Common myeloid progenitor, CD34-positive (primary cell): ENCODE measurements around the gene S100A1. TPM values are rescaled to one million over a fixed set of nuclear protein-coding genes. Genes with fewer than 3 reads are reported as not detected.
"Not testable (repeated sequence)": the region's sequence is repeated elsewhere in the genome, so short reads cannot be mapped to it uniquely, and the experiment has no call there.

Source experiments
- CTCF ChIA-PET: fragments of 350-600 bp; sonication (Branson Sonifier 250); formaldehyde crosslinking; loops from one replicate; lab custom pipeline; 2021; ENCODE audit warnings: antibody characterized with exemption; lab: Charles Lee
- POLR2A ChIA-PET: fragments of 350-600 bp; sonication (Branson Sonifier 250); formaldehyde crosslinking; loops from one replicate; lab custom pipeline; 2021; ENCODE audit warnings: antibody characterized with exemption; lab: Charles Lee
- DNase-seq, 3 donors: peaks; one replicate each; pipeline versions ENCODE4 v3.0.0 to v3.0.0-alpha.2; 2013
- H3K27ac ChIP-seq, 2 experiments: 1 replicate in 1 of 2; 2 replicates in 1 of 2; pipeline ENCODE4 v1.7.0; 2013; ENCODE audit warnings: inconsistent platforms in 2 of 2, low read length in 2 of 2, mild to moderate bottlenecking in 2 of 2, low read depth in 1 of 2, moderate library complexity in 1 of 2; ENCODE audit not compliant: severe bottlenecking in 2 of 2, insufficient read depth in 1 of 2, poor library complexity in 1 of 2
- H3K27me3 ChIP-seq, 5 experiments: replicated peaks in 2 of 5; 1 replicate in 3 of 5; 2 replicates in 2 of 5; pipeline versions ENCODE4 v1.6.1 to v1.7.0; 2013; ENCODE audit warnings: low read length in 4 of 5, mild to moderate bottlenecking in 2 of 5, moderate library complexity in 2 of 5, inconsistent platforms in 1 of 5; ENCODE audit not compliant: insufficient read depth in 5 of 5, control insufficient read depth in 4 of 5
- H3K36me3 ChIP-seq, 4 experiments: 1 replicate in 2 of 4; 2 replicates in 2 of 4; pipeline versions ENCODE4 v1.6.1 to v1.7.0; 2013; ENCODE audit warnings: low read length in 3 of 4, control low read depth in 1 of 4, mild to moderate bottlenecking in 1 of 4; ENCODE audit not compliant: control insufficient read depth in 4 of 4, insufficient read depth in 4 of 4
- H3K4me1 ChIP-seq, 4 experiments: 1 replicate in 3 of 4; 2 replicates in 1 of 4; pipeline versions ENCODE4 v1.6.1 to v1.7.1; 2013; ENCODE audit warnings: low read length in 3 of 4, mild to moderate bottlenecking in 3 of 4, control low read depth in 1 of 4, inconsistent platforms in 1 of 4, moderate library complexity in 1 of 4; ENCODE audit not compliant: control insufficient read depth in 4 of 4, insufficient read depth in 4 of 4; ENCODE audit errors: control extremely low read depth in 1 of 4
- H3K4me3 ChIP-seq, 7 experiments: 1 replicate in 4 of 7; 2 replicates in 3 of 7; pipeline versions ENCODE4 v1.5.1 to v1.7.0; 2013; ENCODE audit warnings: mild to moderate bottlenecking in 7 of 7, low read length in 6 of 7, moderate library complexity in 6 of 7, inconsistent platforms in 2 of 7, low read depth in 2 of 7, control low read depth in 1 of 7; ENCODE audit not compliant: insufficient read depth in 4 of 7, control insufficient read depth in 1 of 7; ENCODE audit errors: extremely low read depth in 1 of 7
- H3K9me3 ChIP-seq, 5 experiments: 1 replicate in 4 of 5; 2 replicates in 1 of 5; pipeline versions ENCODE4 v1.6.1 to v1.7.1; 2013; ENCODE audit warnings: low read length in 4 of 5, mild to moderate bottlenecking in 2 of 5, inconsistent platforms in 1 of 5, low read depth in 1 of 5, moderate library complexity in 1 of 5; ENCODE audit not compliant: control insufficient read depth in 4 of 5, insufficient read depth in 2 of 5; ENCODE audit errors: control extremely low read depth in 1 of 5
- WGBS: methylation state at CpG from one replicate; pipeline ENCODE4 v1.1.5; 2013; ENCODE audit not compliant: insufficient coverage; 5-methylcytosine and 5-hydroxymethylcytosine counted together
- polyA plus RNA-seq: library from polyadenylated mRNA; unstranded; fragments of 120-200 nt; gene quantifications from one replicate; pipeline ENCODE4 v1.2.1, GENCODE V29; 2013

S100A1 gene
- polyA plus RNA-seq = 2.1 TPM

- H3K27ac ChIP-seq = peak within 1 kb of the TSS in 1 of 2 experiments; percentile 67
- 75% methylated on average over 5 of the region's 10 CpGs for WGBS
- DNase-seq = no peak
- CTCF ChIA-PET = interaction anchor here (0.8 to 21.2 kb wide), 25 partner anchors 10 to 358 kb away, joined by 3 to 262 read pairs (median 4); partner anchors contain the start of genes NPR1, RAB13, S100A14 and S100A16
- H3K4me1 ChIP-seq = peaks cover 0 to 22% (median 11%) of the 10 kb centered on the region in 4 experiments
- POLR2A ChIA-PET = no interaction called here
- no peaks in the 10 kb centered on the region for H3K9me3 ChIP-seq
- H3K27me3 ChIP-seq = peaks cover 0 to 2% (median 0%) of the 10 kb centered on the region in 5 experiments
- H3K36me3 ChIP-seq = no peaks in the 10 kb centered on the region
- H3K4me3 ChIP-seq = peak within 1 kb of the TSS in 4 of 7 experiments; percentile 22 to 66 (median 42)
Measured at GRCh38 chr1:153627715-153628626, at the start of gene S100A1. TSS of gene S100A1 (plus strand) at chr1:153628434. CDS start at chr1:153630522, 2,088 bp downstream.

- Histone ChIP-seq H3K4me1 (peaks cover under 1 to 4% (median 1%) of the 10 kb centered on the region in 4 experiments), H3K27me3 (peaks cover 0 to 8% (median 0%) of the 10 kb centered on the region in 5 experiments), H3K4me3 (no peak overlapping the region), H3K9me3 (no peaks in the 10 kb centered on the region), H3K27ac (no peak overlapping the region), H3K36me3 (no peaks in the 10 kb centered on the region)
- CTCF ChIA-PET = interaction anchor here (1.3 to 3.1 kb wide), 6 partner anchors 8 to 52 kb away, joined by 4 to 22 read pairs (median 5); no protein-coding TSS in a partner anchor
- no peak for DNase-seq
- POLR2A ChIA-PET = no interaction called here
Measured at GRCh38 chr1:153578490-153578889, 49.7 kb upstream of the S100A1 start.

DNA sequence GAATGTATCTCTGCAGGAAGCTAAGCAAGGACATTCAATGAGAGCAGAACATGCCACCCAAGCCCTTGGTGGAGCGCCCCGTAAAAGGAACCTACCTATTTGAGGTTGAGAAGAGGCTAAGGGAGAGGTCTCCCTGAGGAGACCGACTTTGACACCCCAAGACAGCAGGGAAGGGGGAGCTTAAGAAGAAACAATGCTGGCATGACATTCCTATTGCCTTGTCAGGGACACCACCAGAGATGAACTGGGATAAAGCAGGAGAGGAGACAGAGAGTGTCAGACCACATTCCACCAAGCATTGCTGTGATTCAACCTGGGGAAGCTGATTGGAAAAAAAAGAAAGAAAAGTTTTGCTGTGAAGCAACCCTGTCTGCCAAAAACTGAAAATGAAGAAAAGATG is 49.3 kb upstream of the S100A1 start:
- 90% methylated on average over 3 of the region's 3 CpGs for WGBS
- Histone ChIP-seq H3K9me3 (no peaks in the 10 kb centered on the region), H3K27ac (no peak overlapping the region), H3K36me3 (no peaks in the 10 kb centered on the region), H3K4me3 (no peak overlapping the region), H3K27me3 (peaks cover 0 to 8% (median 0%) of the 10 kb centered on the region in 5 experiments), H3K4me1 (peaks cover 0 to 2% (median 0%) of the 10 kb centered on the region in 4 experiments)
- ChIA-PET CTCF (interaction anchor here (1.3 to 1.6 kb wide), 2 partner anchors 9 to 36 kb away, joined by 5 read pairs; no protein-coding TSS in a partner anchor), POLR2A (no interaction called here)
- no peak for DNase-seq

GRCh38 chr1:153582836-153583235 is 45.4 kb upstream of the S100A1 start:
- CTCF ChIA-PET, H3K36me3 ChIP-seq: not testable (repeated sequence)
- WGBS = 95% methylated on average over 11 of the region's 34 CpGs

DNA sequence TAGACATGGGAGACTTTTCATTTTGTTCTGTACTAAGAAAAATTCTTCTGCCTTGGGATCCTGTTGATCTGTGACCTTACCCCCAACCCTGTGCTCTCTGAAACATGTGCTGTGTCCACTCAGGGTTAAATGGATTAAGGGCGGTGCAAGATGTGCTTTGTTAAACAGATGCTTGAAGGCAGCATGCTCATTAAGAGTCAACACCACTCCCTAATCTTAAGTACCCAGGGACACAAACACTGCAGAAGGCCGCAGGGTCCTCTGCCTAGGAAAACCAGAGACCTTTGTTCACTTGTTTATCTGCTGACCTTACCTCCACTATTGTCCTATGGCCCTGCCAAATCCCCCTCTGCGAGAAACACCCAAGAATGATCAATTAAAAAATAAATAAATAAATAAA is 44.7 kb upstream of the S100A1 start:
- H3K4me3 ChIP-seq, H3K27me3 ChIP-seq, H3K36me3 ChIP-seq, POLR2A ChIA-PET, DNase-seq, H3K9me3 ChIP-seq, CTCF ChIA-PET, H3K4me1 ChIP-seq, H3K27ac ChIP-seq: not testable (repeated sequence)
- 100% methylated on average over 1 of the region's 3 CpGs for WGBS

More at GRCh38 chr1:153582836-153583235, 45.4 kb upstream of the S100A1 start:
- H3K4me3 ChIP-seq, H3K9me3 ChIP-seq, DNase-seq, H3K4me1 ChIP-seq, POLR2A ChIA-PET, H3K27ac ChIP-seq, H3K27me3 ChIP-seq: not testable (repeated sequence)

- ChIA-PET POLR2A (no interaction called here), CTCF (no interaction called here)
- no peaks in the 10 kb centered on the region for H3K9me3 ChIP-seq
- 90% methylated on average over 2 of the region's 2 CpGs for WGBS
- no peaks in the 10 kb centered on the region for H3K4me1 ChIP-seq
- H3K36me3 ChIP-seq = no peaks in the 10 kb centered on the region
- no peak overlapping the region for H3K4me3 ChIP-seq
- no peak overlapping the region for H3K27ac ChIP-seq
- no peaks in the 10 kb centered on the region for H3K27me3 ChIP-seq
- no peak for DNase-seq
Measured at GRCh38 chr1:153583976-153584375, 44.3 kb upstream of the S100A1 start.

- CTCF ChIA-PET = no interaction called here
- no peak for DNase-seq
- 90% methylated on average over 1 of the region's 1 CpG for WGBS
Measured at GRCh38 chr1:153585006-153585405, 43.2 kb upstream of the S100A1 start.

More at GRCh38 chr1:153585006-153585405, 43.2 kb upstream of the S100A1 start:
- POLR2A ChIA-PET = no interaction called here
- Histone ChIP-seq H3K27ac (no peak overlapping the region), H3K27me3 (no peaks in the 10 kb centered on the region), H3K9me3 (no peaks in the 10 kb centered on the region), H3K36me3 (no peaks in the 10 kb centered on the region), H3K4me3 (no peak overlapping the region), H3K4me1 (no peaks in the 10 kb centered on the region)
